ENCODE measurements around the gene PLPP3. TPM values are rescaled to one million over a fixed set of nuclear protein-coding genes. Genes with fewer than 3 reads are reported as not detected.

Gene PLPP3
- 14.0 and 23.4 TPM in 2 replicates for total RNA-seq

GRCh38 chr1:56578963-56579875 lies at the start of gene PLPP3:
Gene PLPP3, minus strand, starts transcription at chr1:56579563. Its CDS starts 547 bp downstream, at chr1:56579016.

Other genes with a start within 250 kb of the PLPP3 start
- 2.3 and 3.8 TPM in 2 replicates for gene PRKAA2, start 65.8 kb upstream of the PLPP3 start, total RNA-seq
- not detected in 2 replicates for gene FYB2, start 239.8 kb upstream of the PLPP3 start, total RNA-seq

Data from epithelial cell of umbilical artery (primary cell).